RWPE1 (cell line): Measurements from ENCODE around the gene CEP162.

Source experiments
- CTCF ChIA-PET: fragments of 350-600 bp; sonication (Branson Sonifier 250); formaldehyde crosslinking; extraction: SDS; loops from one replicate; lab custom pipeline; 2021; lab: Yijun Ruan, JAX
- POLR2A ChIA-PET: fragments of 400-600 bp; formaldehyde crosslinking; extraction: SDS; loops from one replicate; lab custom pipeline; 2020; ENCODE audit warnings: antibody characterized with exemption; ENCODE audit not compliant: low non-redundant PET; lab: Yijun Ruan, JAX
- DNase-seq: peaks from one replicate; pipeline ENCODE4 v3.0.0; 2012; ENCODE audit warnings: low spot score
- H3K27ac ChIP-seq: fragments of 450-650 bp; 2 replicates; pipeline ENCODE4 v1.5.1; 2017
- TF ChIP-seq, protein P1 (sequence below): fragments of 450-650 bp; conservative IDR thresholded peaks from 2 replicates; pipeline ENCODE4 v1.5.1; 2017; ENCODE audit warnings: low read depth, mild to moderate bottlenecking

CEP162 gene, protein sequence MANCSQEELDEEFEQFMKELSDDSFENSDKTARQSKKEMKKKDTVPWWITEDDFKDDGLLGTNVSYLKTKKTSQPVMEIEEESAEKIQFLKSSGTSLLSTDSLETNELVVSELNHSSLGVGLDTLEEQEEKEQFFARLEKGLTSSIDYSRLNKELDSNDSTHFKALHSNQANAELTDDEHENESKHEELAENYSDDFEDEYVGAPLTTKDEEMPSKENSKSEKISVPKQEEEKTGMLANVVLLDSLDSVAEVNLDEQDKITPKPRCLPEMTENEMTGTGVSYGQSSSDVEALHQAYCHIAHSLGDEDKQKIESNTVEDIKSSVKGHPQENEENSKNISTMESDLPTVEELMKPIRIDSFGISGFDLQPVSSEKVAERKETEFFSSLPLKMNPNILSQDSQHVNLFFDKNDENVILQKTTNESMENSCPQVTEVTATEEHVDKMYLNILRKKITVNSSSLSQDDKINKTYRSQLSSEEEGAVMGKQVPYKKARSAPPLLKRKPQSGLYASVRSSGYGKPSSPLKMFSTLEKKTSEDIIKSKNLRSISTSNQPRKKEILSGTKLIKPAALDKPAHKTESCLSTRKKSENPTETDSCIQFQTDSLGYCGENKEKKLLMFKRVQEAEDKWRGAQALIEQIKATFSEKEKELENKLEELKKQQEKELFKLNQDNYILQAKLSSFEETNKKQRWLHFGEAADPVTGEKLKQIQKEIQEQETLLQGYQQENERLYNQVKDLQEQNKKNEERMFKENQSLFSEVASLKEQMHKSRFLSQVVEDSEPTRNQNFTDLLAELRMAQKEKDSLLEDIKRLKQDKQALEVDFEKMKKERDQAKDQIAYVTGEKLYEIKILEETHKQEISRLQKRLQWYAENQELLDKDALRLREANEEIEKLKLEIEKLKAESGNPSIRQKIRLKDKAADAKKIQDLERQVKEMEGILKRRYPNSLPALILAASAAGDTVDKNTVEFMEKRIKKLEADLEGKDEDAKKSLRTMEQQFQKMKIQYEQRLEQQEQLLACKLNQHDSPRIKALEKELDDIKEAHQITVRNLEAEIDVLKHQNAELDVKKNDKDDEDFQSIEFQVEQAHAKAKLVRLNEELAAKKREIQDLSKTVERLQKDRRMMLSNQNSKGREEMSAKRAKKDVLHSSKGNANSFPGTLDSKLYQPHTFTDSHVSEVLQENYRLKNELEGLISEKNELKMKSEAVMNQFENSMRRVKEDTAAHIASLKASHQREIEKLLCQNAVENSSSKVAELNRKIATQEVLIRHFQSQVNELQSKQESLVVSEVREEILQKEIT (N-terminal part only)

DNA sequence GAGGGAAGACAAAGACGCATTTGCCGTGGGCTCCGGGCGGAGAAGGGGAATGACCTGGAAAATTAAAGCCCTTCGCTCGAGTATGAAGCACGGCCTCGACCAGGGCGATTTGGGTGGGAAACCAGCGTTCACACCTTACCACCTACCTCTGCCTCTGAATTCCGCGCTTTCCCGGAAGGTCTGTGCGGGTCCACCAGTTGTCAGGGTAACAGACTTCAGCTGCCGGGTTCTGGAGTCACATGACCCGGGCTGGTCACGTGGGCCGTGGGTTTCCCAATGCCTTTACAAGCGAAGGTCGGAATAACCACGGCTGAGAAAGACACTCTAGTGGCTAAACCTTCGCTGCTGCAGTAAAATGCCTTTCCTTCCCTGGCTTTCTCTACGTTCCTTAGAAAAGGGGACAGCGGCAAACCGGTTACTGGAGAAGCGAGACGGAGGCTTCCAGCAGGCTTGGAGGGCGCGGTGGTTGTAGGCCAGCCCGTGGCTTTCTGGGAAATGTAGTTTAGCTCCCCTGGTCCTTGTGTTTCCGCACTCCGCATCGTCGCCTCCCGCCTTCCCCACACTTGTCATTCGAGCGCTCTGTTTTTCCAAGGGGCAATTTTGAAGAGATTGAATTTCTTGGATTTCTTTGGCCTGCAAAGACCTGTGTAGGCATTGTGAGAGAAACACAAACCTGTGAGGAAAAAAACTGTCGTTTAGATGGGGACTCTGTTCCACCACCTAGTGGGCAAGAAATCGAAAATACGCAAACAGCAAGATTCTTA, at the start of gene CEP162:
CEP162 (minus strand) TSS at position 210 of the 764 bp plus-strand sequence. CDS start 1,250 bp downstream, outside the sequence.
- TF ChIP-seq, protein P1, sequence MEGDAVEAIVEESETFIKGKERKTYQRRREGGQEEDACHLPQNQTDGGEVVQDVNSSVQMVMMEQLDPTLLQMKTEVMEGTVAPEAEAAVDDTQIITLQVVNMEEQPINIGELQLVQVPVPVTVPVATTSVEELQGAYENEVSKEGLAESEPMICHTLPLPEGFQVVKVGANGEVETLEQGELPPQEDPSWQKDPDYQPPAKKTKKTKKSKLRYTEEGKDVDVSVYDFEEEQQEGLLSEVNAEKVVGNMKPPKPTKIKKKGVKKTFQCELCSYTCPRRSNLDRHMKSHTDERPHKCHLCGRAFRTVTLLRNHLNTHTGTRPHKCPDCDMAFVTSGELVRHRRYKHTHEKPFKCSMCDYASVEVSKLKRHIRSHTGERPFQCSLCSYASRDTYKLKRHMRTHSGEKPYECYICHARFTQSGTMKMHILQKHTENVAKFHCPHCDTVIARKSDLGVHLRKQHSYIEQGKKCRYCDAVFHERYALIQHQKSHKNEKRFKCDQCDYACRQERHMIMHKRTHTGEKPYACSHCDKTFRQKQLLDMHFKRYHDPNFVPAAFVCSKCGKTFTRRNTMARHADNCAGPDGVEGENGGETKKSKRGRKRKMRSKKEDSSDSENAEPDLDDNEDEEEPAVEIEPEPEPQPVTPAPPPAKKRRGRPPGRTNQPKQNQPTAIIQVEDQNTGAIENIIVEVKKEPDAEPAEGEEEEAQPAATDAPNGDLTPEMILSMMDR: peak; percentile 76
- peak within 1 kb of the TSS; percentile 86 for H3K27ac ChIP-seq
- ChIA-PET POLR2A (no interaction called here), CTCF (interaction anchor here (0.6 to 1.5 kb wide), 12 partner anchors 13 to 1250 kb away, joined by 3 to 4 read pairs (median 4); partner anchors contain the start of gene CYB5R4)
- DNase-seq: peak; percentile 84

DNA sequence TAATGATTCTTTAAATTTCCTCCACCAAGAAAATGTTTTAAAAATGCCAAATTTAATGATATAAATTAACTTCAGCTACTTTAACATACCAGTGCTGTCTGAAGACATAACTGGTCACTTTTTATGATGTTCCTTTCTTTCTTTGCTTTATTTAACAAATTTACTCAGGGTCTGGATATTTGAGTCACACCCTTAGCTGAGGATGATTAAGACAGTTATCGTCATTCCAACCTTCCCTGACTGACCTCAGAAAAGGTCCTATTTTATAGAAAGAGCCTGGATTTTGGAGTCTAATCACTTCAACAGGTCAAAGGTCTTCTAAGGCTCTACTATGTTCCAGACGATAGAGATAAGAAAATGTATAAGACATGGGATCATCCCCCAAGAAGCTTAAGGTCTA, 47.4 kb upstream of the CEP162 start:
- no peak for DNase-seq
- POLR2A ChIA-PET: no interaction called here
- no peak overlapping the region for H3K27ac ChIP-seq
- CTCF ChIA-PET: no interaction called here
- TF ChIP-seq, protein P1: no peak

DNA sequence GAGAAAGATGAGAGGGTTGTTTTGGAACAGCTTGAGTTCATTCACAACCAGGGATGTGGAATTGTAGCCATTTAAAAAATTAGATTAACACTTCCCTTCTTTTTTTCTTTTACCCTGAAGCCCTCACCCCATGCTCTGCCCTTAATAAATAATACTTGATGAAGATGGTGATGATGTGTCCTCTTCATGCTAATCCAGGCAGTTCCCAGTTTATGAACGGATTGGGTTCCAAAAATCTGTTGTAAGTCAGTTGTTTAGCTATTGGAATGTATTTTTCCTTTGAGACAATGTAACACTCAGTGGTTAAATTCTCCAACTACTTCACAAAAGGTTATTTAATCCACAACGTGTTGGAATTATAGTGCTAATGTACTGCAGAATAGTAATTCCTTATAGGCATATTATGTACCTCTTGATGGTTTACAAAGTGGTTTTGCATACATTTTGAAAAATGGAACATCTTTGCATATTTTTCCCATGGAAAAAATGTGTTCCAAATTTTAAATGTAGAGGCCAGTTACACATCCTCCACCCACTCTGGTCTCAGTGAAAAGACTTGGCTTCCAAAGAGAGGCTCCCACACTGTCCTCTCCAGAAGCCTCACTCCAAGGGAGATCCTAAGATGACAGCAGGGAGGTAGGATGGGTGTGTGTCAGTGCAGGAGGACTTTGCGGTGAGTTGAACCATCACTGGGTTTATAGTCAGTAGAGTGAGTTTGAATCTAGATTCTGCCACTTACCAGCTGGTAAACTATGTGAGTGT, 45.8 kb upstream of the CEP162 start:
- no peak overlapping the region for H3K27ac ChIP-seq
- ChIA-PET CTCF (no interaction called here), POLR2A (no interaction called here)
- no peak for DNase-seq
- TF ChIP-seq, protein P1: no peak

DNA sequence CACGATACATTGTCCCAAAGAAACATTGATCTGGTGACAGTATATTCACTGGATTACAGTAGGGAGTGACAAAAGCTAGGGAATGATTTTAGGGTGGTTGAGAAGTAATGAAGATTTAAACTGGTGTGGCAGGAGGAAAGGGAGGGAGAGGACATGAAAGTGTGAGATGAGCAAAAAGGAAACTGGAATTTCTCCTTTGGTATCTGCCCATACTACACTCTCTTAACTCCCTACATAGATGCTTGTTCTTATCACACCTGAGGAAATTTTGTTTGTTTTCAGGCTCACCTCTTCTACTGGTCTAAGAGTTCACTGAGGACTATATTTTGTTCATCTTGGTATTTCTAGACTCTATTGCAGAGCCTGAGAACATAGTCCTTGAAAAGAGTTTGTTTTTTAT, 44.9 kb upstream of the CEP162 start:
- no peak overlapping the region for H3K27ac ChIP-seq
- TF ChIP-seq, protein P1: no peak
- ChIA-PET POLR2A (no interaction called here), CTCF (no interaction called here)
- no peak for DNase-seq

DNA sequence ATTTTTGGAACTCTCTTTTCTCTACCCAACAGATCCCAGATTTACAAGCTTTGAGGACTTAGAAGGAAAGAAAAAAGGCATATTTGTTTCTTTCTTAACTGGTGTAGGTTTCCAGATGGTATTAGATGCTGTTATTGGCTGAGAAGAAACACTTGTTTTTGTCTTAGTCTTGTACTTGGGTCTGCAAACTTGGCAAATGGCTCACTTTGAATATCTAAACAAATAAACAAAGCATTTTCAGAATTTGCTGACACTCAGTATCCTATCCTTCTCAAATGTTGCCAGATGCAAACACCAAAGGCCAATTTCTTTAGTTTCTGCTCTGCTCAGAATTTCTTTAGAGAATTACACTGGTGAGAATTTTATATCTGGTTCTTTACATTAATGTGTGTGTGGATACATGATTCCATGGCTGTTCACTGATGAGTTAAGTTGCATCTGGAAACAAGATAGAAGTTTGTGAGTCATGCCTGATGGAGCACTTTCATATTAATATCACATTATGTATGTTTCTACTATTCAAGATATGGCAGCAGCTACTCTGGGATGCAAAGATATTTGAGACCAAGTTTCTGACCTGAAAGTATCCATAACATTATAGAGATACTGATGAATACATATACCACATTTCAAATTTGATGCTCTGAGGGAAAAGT, 43.7 kb upstream of the CEP162 start:
- CTCF ChIA-PET: no interaction called here
- TF ChIP-seq, protein P1: no peak
- POLR2A ChIA-PET: no interaction called here
- no peak for DNase-seq
- no peak overlapping the region for H3K27ac ChIP-seq
